Right lung (tissue), 5 donors: ENCODE data around the gene SNU13. TPM values are rescaled to one million over a fixed set of nuclear protein-coding genes. Genes with fewer than 3 reads are reported as not detected.
"Not testable (repeated sequence)": the region's sequence is repeated elsewhere in the genome, so short reads cannot be mapped to it uniquely, and the experiment has no call there.

Experiments
- DNase-seq, 2 donors: peaks; one replicate each; pipeline ENCODE4 v3.0.0-alpha.2; 2013
- polyA plus RNA-seq, 5 donors: library from polyadenylated mRNA; unstranded; fragments of 120-200 nt; gene quantifications; one replicate each; pipeline versions ENCODE4 v1.2.1 to v1.2.3, GENCODE V29; 2013; ENCODE audit warnings: inconsistent platforms in 1 of 5, low replicate concordance in 1 of 5; ENCODE audit not compliant: insufficient read length in 5 of 5, insufficient read depth in 1 of 5

Gene SNU13
- polyA plus RNA-seq, 5 donors, result 107 to 155 (median 115) TPM

DNA sequence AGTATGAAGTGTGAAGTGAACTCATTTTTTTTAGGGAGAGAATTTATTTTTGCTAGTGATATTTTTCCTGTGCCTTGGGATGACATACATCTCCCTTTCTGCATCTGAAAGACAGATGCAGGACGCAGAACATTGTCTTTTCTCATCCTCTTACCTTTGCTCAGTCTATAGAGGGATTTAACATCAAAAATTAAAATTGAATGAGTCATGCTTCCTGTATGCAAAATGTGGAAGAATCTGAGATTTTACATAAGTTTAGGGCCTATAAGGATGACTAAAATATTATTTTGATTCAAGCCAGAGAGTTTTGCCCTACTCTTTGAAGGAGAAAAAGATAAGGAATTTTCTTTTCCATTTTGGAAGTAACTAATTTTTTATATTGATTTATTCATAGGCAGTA lies 40.2 kb downstream of the SNU13 start:
- no peak for DNase-seq

DNA sequence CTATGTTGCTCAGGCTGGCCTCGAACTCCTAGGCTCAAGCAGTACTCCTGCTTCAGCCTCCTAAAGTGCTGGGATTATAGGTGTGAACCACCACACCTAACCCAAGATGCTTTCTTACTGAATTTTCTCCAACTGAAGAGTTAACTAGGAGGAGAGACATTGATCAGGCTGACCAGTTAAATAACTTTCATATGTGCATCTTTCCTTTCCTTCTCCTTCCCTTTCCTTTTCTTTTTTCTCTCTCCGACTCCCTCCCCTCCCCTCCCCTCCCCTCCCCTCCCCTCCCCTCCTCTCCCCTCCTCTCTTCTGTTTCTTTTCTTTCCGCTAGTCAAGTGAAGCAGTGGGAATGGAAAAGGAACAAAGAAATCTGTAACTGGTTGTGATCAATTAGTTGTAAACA lies 40.9 kb downstream of the SNU13 start:
- no peak for DNase-seq

DNA sequence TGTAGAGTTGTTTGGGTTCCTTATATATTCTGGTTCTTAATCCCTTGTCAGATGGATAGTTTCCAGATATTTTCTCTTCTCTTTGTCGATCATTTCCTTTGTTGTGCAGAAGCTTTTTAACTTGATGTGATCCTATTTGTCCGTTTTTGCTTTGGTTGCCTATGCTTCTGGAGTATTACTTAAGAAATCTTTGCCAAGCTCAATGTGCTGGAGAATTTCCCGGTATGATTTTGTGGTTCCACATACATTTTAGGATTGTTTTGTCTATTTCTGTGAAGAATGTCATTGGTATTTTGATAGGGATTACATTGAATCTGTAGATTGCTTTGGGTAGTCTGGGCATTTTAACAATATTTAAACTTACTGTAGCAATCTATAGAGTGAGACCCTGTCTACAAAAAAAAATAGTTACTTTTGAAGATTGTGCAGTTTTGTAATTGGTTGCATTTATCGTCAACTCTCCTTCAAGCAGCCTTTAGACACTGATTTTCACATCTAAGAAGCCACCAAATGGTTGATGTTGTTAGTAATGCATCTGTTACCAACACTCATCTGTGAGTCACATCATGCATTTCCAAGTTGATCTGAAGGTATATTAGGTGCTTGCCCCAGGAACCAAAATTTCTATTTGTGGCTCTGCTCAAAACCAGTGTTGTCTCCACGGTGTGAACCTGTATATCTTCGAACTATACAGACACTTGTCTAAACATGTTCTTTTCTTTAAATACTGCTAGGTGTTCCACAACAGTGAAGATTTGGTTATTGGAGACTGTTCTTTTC lies 46.1 kb downstream of the SNU13 start:
- no peak for DNase-seq

DNA sequence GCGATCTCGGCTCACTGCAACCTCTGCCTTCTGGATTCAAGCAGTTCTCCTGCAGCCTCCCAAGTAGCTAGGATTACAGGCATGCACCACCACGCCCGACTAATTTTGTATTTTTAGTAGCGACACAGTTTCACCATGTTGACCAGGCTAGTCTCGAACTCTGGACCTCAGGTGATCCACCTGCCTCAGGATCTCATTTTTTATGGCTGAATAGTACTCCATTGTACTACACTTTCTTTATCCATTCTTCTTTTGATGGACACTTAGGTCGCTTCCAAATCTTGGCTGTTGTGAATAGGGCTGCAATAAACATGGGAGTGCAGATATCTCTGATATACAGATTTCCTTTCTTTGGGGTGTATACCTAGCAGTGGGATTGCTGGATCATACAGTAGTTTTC lies 46.8 kb downstream of the SNU13 start:
- DNase-seq, result no peak

DNA sequence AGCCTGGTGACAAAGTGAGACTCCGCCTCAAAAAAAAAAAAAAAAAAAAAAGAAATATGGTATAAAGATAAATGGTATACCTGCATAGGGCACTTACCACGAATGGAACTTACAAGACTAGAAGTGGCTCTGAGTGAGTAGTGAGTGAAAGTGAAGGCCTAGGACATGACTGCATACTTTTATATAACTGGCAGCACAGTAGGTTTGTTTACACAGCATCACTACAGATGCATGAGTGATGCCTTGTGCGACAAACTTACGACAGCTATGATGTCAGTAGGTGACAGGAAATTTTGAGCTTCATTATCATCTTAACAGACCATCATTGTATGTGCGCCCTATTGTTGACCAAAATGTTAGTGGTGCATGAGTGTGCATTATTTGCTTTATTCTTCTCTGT lies 49.9 kb downstream of the SNU13 start:
- no peak for DNase-seq

DNA sequence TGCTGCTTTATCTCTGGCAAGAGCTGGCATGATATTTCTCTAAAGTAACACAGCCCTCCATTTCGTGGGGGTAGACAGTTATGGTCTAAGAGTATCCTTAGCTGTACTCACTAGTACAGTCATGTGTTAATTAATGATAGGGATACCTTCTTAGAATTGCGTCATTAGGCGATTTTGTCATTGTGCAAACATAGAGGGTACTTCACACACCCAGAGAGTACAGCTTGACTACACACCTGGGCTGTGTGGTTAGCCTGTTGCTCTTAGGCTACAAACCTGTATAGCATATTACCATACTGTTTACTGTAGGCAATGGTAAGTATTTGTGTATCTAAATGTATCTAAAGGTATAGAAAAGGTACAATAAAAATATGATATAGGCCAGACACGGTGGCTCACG lies 50.5 kb downstream of the SNU13 start:
- no peak for DNase-seq

DNA sequence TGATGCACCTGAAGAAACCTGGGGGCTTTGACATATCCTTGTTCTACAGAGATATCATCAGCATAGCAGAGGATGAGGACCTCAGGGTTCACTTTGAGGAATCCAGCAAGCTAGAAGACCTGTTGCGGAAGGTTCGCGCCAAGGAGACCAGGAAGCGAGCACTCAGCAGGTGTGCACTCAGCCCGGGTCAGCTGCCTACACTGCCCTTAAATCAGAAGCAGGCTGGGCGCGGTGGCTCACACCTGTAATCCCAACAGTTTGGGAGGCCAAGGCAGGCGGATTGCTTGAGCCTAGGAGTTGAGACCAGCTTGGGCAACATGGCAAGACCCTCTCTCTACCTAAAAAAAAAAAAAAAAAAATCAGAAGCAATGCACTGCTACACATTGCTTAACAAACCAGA lies 51.0 kb downstream of the SNU13 start:
- not testable (repeated sequence) for DNase-seq

DNA sequence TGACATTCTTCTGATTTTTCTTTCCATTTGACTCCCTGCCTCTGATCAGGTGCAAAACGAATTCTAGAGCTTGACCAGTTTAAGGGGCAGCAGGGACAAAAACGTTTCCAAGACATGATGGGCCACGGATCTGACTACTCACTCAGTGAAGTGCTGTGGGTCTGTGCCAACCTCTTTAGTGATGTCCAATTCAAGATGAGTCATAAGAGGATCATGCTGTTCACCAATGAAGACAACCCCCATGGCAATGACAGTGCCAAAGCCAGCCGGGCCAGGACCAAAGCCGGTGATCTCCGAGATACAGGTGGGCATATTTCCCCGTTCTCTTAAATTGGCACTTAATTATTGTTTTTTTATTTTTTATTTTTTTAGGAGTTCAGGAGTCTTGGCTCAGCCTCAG lies 52.2 kb downstream of the SNU13 start:
- no peak for DNase-seq

DNA sequence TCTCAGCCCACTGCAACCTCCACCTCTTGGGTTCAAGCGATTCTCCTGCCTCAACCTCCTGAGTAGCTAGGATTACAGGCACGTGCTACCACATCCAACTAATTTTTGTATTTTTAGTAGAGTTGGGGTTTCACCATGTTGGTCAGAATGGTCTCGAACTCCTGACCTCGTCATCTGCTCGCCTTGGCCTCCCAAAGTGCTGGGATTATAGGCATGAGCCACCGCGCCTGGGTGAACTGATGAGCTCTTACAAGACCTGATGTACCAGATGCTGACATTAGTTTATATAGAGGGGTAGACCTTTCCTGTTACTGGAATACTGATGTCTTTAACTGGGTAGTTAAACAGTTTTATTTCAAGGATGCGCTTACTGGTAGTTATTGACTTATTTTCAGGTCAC lies 54.1 kb downstream of the SNU13 start:
- not testable (repeated sequence) for DNase-seq

DNA sequence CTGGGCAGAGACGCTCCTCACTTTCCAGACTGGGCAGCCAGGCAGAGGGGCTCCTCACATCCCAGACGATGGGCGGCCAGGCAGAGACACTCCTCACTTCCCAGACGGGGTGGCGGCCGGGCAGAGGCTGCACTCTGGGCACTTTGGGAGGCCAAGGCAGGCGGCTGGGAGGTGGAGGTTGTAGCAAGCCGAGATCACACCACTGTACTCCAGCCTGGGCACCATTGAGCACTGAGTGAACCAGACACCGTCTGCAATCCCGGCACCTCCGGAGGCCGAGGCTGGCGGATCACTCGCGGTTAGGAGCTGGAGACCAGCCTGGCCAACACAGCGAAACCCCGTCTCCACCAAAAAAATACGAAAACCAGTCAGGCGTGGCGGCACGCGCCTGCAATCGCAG lies 57.1 kb downstream of the SNU13 start:
- DNase-seq, result not testable (repeated sequence)

DNA sequence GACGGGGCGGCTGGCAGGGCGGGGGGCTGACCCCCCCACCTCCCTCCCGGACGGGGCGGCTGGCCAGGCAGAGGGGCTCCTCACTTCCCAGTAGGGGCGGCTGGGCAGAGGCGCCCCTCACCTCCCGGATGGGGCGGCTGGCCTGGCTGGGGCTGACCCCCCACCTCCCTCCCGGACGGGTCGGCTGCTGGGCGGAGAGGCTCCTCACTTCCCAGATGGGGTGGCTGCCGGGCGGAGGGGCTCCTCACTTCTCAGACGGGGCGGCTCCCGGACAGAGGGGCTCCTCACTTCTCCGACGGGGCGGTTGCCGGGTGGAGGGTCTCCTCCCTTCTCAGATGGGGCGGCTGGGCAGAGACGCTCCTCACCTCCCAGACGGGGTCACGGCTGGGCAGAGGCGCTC lies 57.6 kb downstream of the SNU13 start:
- DNase-seq, result not testable (repeated sequence)

DNA sequence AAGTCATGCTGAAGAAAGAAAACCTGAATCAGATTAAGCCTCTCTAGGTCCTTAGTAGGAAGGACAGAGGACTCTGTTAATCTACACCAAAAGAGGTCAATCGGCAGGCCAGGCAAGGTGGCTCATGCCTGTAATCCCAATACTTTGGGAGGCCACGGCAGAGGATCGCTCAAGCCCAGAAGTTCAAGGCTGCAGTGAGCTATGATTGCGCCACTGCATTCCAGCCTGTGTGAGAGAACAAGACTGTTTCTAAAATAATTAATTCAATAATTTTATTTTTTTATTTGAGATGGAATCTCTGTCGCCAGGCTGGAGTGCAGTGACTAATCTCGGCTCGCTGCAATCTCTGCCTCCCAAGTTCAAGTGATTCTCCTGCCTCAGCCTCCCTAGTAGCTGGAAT lies 63.1 kb downstream of the SNU13 start:
- no peak for DNase-seq

Other genes starting within 250 kb of the SNU13 start
- 10 to 100 TPM; 37.6 to 57.8 (median 45.9) TPM for gene TOB2, start 242.1 kb downstream of the SNU13 start, polyA plus RNA-seq
- gene PHF5A, start 220.2 kb downstream of the SNU13 start, polyA plus RNA-seq, result 10 to 100 TPM; 43.6 to 56.5 (median 54.6) TPM
- 10 to 100 TPM; 47.4 to 65.1 (median 51.3) TPM for gene ACO2, start 219.8 kb downstream of the SNU13 start, polyA plus RNA-seq
- 10 to 100 TPM; 24.6 to 39.5 (median 27.3) TPM for gene POLR3H, start 144.4 kb downstream of the SNU13 start, polyA plus RNA-seq
- gene CSDC2, start 127.9 kb downstream of the SNU13 start, polyA plus RNA-seq, result 1 to 10 TPM; 3.2 to 7.3 (median 4.0) TPM
- 10 to 100 TPM; 41.2 to 63.1 (median 52.3) TPM for gene PMM1, start 99.0 kb downstream of the SNU13 start, polyA plus RNA-seq
- 10 to 100 TPM; 19.4 to 30.8 (median 28.7) TPM for gene DESI1, start 67.8 kb downstream of the SNU13 start, polyA plus RNA-seq
- gene XRCC6, start 67.6 kb downstream of the SNU13 start, polyA plus RNA-seq, result 100 to 1,000 TPM; 307 to 378 (median 331) TPM
- 1 to 10 TPM; 2.0 to 4.3 (median 2.9) TPM for gene MEI1, start 10.6 kb upstream of the SNU13 start, polyA plus RNA-seq
- gene CCDC134, start 111.8 kb upstream of the SNU13 start, polyA plus RNA-seq, result 10 to 100 TPM in 1 of 5 donors, 1 to 10 TPM in 4; 8.1 to 10.0 (median 9.3) TPM
- 10 to 100 TPM; 52.1 to 92.9 (median 68.6) TPM for gene SREBF2, start 144.2 kb upstream of the SNU13 start, polyA plus RNA-seq
- under 1 TPM in 3 of 5 donors, not detected in 2; 0.08 to 0.27 (median 0.21) TPM for gene SHISA8, start 226.2 kb upstream of the SNU13 start, polyA plus RNA-seq
- 1 to 10 TPM; 1.5 to 3.0 (median 1.8) TPM for gene TNFRSF13C, start 237.9 kb upstream of the SNU13 start, polyA plus RNA-seq